GM19463 (cell line): ENCODE measurements around the gene ZNF837.

Experiments used
- ATAC-seq: cut with Tn5 transposase; IDR thresholded peaks from one replicate; pipeline ENCODE4 v1.9.1; 2021; ENCODE audit warnings: mild to moderate bottlenecking, moderate library complexity; ENCODE audit not compliant: unreplicated experiment

The ZNF837 gene

GRCh38 chr19:58325311-58326022 lies 55.4 kb downstream of the ZNF837 start:
- ATAC-seq, result no peak

GRCh38 chr19:58319241-58319640 lies 61.6 kb downstream of the ZNF837 start:
- no peak for ATAC-seq

DNA sequence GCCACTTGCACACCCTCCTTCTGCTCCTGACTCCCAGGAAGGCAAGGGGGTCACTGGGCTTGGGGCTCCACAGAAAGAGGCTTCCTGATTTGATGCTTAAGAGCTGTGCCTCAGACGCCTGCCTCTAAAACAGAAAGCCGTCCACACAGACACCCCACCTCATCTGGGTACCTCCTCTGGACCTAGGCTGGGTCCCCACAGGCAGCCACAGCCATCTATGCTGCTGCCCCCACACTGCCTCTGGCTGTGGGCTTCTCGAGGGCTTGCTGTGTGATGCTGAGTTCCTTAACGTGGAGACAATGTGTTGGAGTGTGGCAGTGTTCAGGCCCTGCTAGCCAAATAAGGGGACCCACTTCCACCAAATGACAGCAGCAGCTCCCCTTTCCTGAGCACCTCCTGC lies 62.5 kb downstream of the ZNF837 start:
- ATAC-seq, result no peak
